Rectal smooth muscle tissue (tissue), 1 donor: Measurements from ENCODE around the gene RBBP8NL.

Source experiments
- H3K27ac ChIP-seq: one replicate; pipeline ENCODE4 v1.7.0; 2013; ENCODE audit warnings: low read depth, low read length, inconsistent platforms
- H3K27me3 ChIP-seq: one replicate; pipeline ENCODE4 v1.7.0; 2013; ENCODE audit warnings: low read length; ENCODE audit not compliant: control insufficient read depth, insufficient read depth
- H3K36me3 ChIP-seq: one replicate; pipeline ENCODE4 v1.7.0; 2013; ENCODE audit warnings: low read length; ENCODE audit not compliant: control insufficient read depth, insufficient read depth
- H3K4me1 ChIP-seq: one replicate; pipeline ENCODE4 v1.7.0; 2013; ENCODE audit warnings: low read length; ENCODE audit not compliant: control insufficient read depth, insufficient read depth
- H3K4me3 ChIP-seq: one replicate; pipeline ENCODE4 v1.7.0; 2013; ENCODE audit warnings: low read length
- H3K9ac ChIP-seq: one replicate; pipeline ENCODE4 v1.7.0; 2013; ENCODE audit warnings: low read length

RBBP8NL gene

DNA sequence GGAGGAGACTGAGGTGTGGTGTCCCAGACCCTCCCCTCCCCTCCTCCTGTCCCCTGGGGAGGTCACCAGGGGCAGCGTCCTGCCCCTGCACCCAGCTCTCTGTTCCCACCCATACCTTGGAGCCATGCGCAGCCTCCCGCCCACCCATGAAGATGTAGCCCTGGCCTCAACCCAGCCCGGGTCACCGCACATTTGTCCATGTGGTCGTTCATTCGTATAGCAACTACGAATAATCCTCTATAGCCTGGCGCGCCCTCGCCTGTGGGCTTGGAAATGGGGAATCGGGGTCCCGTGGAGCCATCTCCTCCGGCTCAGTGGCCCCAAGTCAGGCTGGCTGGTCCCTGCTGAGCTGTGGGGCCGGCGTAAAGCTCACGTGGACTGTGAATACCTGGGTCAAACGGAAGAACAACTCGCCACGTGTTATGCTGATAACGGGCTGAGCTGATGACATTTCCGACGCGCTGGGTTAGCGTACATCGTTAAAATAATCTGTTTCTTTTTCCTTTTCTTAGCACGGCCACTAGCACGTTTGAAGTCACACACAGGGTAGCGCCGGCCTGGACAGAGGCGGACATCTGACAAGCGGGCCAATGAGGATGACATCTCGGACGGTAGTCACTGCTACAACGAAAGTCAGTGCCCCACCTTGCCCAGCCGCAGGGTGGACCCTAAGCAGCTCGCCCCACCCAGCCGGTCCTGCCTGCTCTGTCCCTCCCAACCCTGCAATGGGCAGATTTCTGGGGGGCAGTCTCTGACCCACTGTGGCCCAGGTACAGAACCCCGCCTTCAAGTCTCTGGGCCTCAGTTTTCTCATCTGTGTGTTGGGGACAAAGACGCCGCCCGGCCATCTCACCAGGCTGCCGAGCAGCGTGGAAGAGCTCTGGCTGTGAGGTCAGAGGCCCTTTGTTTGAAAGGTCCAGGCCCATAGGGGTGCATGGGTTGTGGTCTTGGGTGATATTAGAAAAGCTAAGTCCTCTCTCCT lies 19.8 kb upstream of the RBBP8NL start:
- H3K9ac ChIP-seq = no peak overlapping the region
- no peaks in the 10 kb centered on the region for H3K36me3 ChIP-seq
- H3K4me3 ChIP-seq = no peak overlapping the region
- H3K4me1 ChIP-seq = no peaks in the 10 kb centered on the region
- peaks cover 6% of the 10 kb centered on the region for H3K27me3 ChIP-seq
- no peak overlapping the region for H3K27ac ChIP-seq

DNA sequence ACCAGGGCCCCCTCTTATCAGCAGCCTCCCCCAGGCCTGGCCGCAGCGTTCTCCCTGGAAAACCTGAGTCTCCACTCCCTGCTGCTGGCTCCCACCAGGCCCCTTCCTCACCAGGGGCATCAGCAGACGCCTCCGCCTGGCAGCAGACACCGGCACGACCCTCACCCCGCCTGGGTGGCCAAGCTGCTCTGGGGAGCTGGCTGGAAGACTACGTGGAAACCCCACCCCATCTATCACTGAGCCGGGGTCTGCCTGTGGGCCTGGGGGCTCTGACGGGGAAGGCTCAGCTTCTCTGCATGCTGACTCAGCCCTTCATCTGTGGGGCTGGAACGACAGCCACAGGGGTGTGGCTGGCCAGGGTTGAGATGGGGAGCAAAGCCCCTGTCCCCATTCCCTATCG lies 19.1 kb upstream of the RBBP8NL start:
- Histone ChIP-seq H3K36me3 (no peaks in the 10 kb centered on the region), H3K4me3 (no peak overlapping the region), H3K27me3 (peaks cover 6% of the 10 kb centered on the region), H3K27ac (no peak overlapping the region), H3K9ac (no peak overlapping the region), H3K4me1 (no peaks in the 10 kb centered on the region)

DNA sequence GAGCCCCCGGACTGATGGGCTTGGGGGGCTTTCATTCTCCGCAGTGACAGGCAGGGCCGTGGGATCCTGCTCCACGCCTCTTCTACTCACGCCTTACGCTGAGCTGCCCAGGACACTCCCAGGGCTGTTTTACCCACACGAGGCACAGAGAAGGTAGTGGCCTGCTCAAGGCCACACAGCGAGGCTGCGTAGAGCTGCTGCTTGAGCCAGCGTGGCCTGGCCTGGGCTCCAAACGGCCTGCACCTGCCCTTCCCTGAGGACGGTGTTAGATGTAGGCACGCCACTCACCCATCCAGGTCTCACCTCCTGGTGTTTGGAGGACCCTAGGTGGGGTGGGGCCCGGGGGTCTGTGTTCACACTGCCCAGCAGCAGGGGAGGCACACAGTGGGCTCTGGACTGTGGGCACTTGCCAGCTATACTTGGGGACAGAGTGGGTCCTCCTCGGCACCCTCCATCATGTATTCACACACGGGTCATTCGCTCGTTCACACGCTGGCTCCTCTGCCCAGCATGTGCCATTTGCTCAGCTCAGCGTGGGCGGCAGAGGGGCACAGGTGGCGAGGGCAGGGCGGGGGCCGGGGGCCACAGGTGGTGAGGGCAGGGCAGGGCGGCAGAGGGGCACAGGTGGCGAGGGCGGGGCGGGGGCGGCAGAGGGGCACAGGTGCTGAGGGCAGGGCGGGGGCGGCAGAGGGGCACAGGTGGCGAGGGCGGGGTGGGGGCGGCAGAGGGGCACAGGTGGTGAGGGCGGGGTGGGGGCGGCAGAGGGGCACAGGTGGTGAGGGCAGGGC lies 18.4 kb upstream of the RBBP8NL start:
- H3K4me3 ChIP-seq = no peak overlapping the region
- H3K36me3 ChIP-seq = no peaks in the 10 kb centered on the region
- no peak overlapping the region for H3K9ac ChIP-seq
- H3K27me3 ChIP-seq = peaks cover 2% of the 10 kb centered on the region
- H3K27ac ChIP-seq = no peak overlapping the region
- no peaks in the 10 kb centered on the region for H3K4me1 ChIP-seq

DNA sequence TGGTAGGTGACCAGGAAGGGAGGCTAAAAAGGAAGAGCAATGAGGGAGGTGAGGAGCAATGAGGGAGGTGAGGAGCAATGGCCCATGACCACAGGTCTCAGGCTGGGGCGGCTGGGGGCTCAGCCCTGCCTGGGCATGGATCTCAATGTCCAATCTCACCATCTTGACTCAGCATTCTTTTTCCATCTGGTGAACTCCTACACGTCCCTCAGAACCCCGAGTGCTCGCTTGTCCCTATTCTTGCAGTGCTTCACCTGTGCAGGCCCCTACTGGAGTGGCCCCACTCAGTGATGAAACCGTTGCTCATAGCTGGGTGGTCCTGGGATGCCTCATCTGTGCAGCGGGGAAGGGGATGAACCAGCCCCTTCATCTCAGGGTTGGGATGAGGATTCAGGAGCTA lies 16.9 kb upstream of the RBBP8NL start:
- H3K27me3 ChIP-seq = peaks cover 2% of the 10 kb centered on the region
- H3K4me1 ChIP-seq = no peaks in the 10 kb centered on the region
- no peak overlapping the region for H3K9ac ChIP-seq
- no peak overlapping the region for H3K4me3 ChIP-seq
- no peak overlapping the region for H3K27ac ChIP-seq
- no peaks in the 10 kb centered on the region for H3K36me3 ChIP-seq

DNA sequence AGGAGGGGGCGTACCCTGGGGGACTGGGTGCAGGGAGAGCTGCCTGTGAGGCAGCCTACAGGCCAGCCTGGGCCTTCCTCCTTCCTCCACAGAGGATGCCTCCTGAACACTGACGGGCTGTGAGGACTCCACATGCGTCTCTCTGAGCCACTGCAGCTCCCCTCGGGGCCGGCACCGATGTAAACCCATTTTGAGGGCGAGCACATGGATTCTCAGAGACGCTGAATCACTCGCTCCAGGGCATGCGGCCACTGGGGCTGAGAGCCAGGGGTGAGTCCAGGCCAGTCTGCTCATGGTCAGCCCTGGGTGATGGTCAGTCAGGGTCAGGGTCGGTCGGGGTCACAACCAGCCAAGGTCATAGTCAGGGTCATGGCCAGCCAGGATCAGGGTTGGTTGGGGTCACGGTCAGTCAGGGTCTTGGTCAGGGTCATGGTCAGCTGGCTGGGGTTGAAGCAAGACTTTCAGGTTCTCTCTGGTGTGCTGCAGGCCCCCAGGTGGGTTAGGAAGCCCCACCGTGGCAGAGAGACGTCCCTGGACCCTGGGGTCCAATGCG lies 14.7 kb upstream of the RBBP8NL start:
- Histone ChIP-seq H3K4me1 (peaks cover 5% of the 10 kb centered on the region), H3K9ac (no peak overlapping the region), H3K27me3 (peaks cover 2% of the 10 kb centered on the region), H3K27ac (no peak overlapping the region), H3K4me3 (no peak overlapping the region), H3K36me3 (no peaks in the 10 kb centered on the region)

DNA sequence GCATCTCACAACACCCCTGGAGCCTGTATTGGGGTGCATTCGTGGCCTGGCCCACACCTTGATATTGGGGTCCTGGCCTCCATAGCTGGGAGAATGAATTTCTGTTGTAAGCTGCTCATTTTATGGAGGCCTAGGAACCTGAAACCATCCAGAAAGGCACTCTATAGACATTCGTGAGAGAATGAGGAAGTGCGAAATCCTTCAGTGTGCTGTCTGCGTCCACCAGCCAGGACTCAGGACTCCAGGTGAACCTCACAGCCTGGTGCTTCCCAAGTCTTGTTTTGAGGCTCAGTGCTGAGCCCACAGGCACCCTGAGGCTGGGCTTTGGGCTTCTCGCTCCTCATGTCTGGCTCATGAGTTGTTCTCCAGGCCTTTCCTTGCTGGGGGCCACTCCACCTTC lies 11.9 kb upstream of the RBBP8NL start:
- Histone ChIP-seq H3K4me3 (no peak overlapping the region), H3K27ac (no peak overlapping the region), H3K4me1 (peaks cover 5% of the 10 kb centered on the region), H3K36me3 (no peaks in the 10 kb centered on the region), H3K27me3 (no peaks in the 10 kb centered on the region), H3K9ac (no peak overlapping the region)

DNA sequence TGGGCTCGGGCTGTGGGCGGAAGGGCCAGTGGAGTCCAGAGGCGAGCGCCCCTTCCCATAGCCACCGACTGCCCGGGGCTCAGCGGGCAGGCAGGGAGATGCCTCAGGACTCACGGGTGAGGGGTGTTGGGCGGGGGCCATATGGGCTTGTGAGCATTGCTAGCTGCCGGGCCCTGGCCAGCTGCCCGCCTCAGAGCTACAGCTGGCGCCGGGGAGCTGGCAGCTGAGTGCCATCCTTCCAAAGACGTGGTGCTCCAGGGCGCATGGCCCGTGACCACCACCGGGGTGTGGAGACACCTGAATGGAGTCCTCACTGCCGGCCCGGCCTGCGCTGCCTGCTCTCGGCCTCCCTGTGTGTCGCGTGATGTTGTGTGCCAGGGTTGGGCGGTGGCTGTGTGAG lies 10.6 kb upstream of the RBBP8NL start:
- Histone ChIP-seq H3K27ac (no peak overlapping the region), H3K4me3 (no peak overlapping the region), H3K9ac (no peak overlapping the region), H3K36me3 (no peaks in the 10 kb centered on the region), H3K27me3 (no peaks in the 10 kb centered on the region), H3K4me1 (peaks cover 7% of the 10 kb centered on the region)

DNA sequence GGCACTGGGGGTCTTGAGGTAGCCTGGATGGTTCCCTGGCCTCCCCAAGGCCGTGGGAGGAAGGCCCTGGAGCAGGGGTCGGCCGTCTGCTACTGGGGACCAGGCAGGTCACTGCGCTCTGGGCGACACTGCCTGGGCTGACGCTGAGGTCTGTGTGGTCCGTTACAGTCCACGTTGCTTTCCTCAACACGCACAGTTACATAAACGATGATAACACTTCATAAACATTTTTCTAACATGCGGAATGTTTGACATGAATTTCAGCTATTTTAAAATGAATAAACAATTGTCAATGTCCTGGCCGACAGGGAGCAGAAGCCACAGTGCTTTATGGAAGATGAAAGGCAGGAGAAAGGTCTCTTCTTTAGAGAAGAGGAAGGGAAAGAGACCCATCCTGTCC lies 10.2 kb upstream of the RBBP8NL start:
- H3K27me3 ChIP-seq = no peaks in the 10 kb centered on the region
- H3K36me3 ChIP-seq = no peaks in the 10 kb centered on the region
- peaks cover 7% of the 10 kb centered on the region for H3K4me1 ChIP-seq
- no peak overlapping the region for H3K9ac ChIP-seq
- no peak overlapping the region for H3K4me3 ChIP-seq
- H3K27ac ChIP-seq = no peak overlapping the region

DNA sequence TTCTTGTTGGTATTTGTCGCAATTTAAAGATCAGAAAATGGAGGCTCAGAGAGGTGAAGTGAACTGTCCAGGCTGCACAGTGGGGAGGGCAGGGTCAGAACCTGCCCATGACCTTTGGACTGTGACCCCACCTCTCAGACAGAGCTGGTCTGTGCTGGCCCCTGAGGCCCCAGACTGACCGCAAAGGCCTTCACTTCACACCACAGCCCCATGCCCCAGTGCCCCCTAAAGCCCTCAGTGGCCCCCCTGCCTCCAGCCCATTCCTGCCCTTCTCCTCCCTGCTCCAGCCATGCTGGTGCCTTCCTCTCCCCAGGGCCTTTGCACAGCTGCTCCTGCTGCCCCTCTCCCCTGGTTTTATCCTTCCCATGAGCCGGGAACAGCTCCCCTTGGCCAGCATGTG lies 9.4 kb upstream of the RBBP8NL start:
- H3K27ac ChIP-seq = no peak overlapping the region
- H3K9ac ChIP-seq = no peak overlapping the region
- H3K27me3 ChIP-seq = no peaks in the 10 kb centered on the region
- no peak overlapping the region for H3K4me3 ChIP-seq
- peaks cover 7% of the 10 kb centered on the region for H3K4me1 ChIP-seq
- no peaks in the 10 kb centered on the region for H3K36me3 ChIP-seq

DNA sequence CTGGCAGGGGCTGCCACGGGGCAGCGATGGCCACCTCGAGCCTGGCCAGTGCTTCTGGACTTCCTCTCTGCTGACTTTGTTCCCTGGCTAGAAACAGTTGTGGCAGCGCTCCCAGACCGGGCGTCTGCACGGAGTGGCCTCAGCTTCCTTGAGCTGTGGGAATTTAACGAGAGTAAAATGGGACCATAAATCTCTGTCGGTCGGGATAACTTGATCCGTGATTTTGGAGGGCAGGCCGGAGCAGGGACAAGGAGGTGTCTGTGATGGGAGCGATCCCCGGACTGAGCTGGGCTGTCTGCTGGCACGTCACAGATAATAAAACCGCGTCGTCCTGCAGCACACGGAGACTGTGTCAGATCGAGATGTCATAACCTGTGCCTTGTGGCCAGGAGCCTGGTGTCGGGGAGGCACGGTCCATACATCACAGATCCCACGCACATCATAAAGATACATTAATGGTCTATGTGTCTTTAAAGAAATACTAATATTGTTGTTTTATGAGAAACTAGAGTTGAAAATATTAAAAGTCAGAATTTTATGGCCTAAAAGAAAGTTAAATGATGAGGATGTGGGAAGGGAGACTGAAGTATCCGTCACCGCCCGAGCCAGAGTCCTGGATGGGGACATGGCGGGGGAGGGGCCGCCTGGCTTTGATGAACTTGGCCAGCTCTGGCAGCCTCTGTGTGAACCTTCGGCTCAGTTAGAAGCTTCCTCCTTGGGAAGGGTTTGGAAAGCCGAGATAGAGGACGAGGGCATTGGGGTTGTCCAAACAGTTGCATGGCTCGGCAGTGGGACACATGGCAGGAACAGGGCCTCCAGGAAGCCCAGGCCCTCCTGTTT lies 6.5 kb upstream of the RBBP8NL start:
- Histone ChIP-seq H3K4me3 (no peak overlapping the region), H3K9ac (no peak overlapping the region), H3K4me1 (peaks cover 7% of the 10 kb centered on the region), H3K36me3 (no peaks in the 10 kb centered on the region), H3K27me3 (no peaks in the 10 kb centered on the region), H3K27ac (no peak overlapping the region)

DNA sequence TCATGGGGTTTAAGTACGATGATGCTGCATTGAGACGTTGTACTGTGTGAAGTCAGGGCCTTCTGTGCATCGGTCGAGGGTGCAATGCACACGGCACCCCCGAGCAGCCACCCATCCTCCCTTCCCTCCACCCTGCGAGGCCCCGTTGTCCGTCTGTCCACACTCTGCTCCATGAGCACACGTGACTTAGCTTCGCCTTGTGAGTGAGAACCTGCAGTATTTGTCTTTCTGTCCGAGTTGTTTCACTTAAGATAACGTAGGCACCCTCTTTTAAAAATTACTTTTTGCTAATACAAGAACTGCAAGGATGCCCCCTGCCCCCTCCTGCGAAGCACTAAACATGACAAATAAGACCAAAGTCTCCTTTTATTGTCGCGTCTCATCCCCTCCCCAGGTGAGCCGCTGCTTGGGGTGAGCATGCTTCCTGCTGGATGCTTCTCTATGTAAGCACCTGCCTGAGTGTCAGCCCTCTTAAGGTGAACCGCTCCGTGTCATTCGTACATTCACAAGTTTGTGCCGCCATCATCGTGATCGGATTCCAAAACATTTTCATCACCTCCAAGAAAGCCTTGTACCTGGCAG lies 3.6 kb upstream of the RBBP8NL start:
- H3K27ac ChIP-seq = no peak overlapping the region
- no peaks in the 10 kb centered on the region for H3K36me3 ChIP-seq
- H3K4me1 ChIP-seq = peaks cover 2% of the 10 kb centered on the region
- no peak overlapping the region for H3K9ac ChIP-seq
- H3K27me3 ChIP-seq = no peaks in the 10 kb centered on the region
- no peak overlapping the region for H3K4me3 ChIP-seq
